Measurements from ENCODE around the gene SERPINB3.
A peak's percentile ranks its signal among the peaks of the same experiment; 100 is the strongest.
"Not testable (repeated sequence)": the region's sequence is repeated elsewhere in the genome, so short reads cannot be mapped to it uniquely, and the experiment has no call there.

Gene SERPINB3

DNA sequence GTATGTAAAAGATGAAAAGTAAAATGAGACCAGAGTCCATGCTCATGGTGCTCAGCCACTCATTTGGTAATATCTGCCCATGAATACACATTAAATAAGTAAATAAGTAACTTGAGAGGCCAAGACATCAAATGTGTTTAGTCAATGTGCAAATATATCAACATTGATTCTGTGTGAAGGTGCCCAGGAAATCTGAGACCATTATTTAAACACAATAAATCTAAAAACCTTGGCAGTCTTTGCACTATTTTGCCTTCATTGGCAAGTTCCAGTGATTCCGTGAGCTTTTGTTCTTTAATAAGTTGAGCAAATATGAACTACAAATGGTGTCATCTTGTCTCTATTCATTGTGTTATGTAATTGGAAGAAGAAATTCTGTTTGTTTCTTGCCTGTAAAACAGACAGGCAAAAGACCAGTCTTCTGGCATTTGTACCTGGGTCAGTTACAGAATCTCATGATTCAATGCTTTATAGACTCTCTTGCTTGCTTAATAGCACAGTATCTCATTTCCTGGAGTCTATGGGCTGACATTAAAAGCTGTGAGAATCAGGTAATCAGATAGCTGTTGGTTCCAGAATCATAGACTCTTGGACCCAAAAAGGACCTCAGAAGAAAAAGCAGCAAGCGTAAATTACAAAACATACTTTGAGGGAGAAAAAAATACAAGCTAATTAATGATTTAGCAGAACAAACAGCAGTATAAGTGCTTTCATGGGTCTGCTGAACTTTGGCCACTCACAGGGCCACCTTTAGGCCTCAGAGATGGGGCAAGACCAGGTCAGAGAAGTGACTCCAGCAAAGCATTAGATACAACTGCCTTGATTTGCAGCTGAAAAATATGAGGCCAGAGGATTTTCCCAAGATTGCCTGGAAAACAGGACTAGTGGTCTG lies 20.0 kb upstream of the SERPINB3 start:
- no peak for TF ChIP-seq POLR2AphosphoS5 (IDR thresholded peaks at IDR 0.05; ENCODE audit: low read depth, low read length)
- TF ChIP-seq POLR2A (IDR thresholded peaks at IDR 0.05; ENCODE audit: low read depth, low read length), result no peak
- no peak for TF ChIP-seq TAF1 (IDR thresholded peaks at IDR 0.05; ENCODE audit: borderline replicate concordance, low read depth, low read length)
- DNase-seq (ENCODE audit: insufficient read length) (no peak), FAIRE-seq (no peak)

DNA sequence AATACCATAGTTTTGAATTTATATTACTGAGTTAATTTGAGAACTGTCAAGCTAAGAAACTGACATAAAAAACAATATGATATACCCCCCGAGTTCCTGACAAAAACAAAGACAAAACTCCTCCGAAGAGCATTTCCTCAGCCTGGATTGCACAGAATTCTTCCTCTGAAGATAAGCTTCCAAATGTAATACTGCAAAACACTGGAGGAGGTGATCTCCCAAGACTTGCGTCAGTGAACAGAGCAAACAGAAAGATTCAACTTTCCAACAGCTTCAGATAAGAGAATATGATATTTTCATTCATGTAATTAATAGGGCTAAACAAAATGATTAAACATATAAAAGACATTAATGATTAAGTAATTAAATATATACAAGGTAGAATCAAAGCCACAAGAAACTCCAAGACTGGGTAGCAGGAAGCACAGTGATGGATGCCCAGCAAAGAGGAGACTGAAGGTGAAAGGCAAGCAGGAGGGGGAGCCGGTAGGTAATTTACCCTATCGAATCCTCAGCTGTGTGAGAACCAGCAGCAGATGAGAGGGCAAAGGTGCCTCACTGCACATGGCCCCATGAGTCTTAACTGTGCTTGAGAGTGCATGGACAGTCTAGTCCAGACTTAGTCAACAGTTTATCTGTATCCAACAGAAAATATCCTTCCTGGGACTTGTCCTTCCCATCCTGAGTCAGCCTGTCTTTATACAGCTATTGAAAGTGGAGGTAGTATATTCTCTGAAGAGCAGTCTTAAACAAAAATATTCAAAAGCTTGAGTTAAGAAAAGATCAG lies 18.3 kb upstream of the SERPINB3 start:
- TF ChIP-seq POLR2AphosphoS5 (IDR thresholded peaks at IDR 0.05; ENCODE audit: low read depth, low read length) (no peak), TAF1 (IDR thresholded peaks at IDR 0.05; ENCODE audit: borderline replicate concordance, low read depth, low read length) (no peak), POLR2A (IDR thresholded peaks at IDR 0.05; ENCODE audit: low read depth, low read length) (no peak)
- no peak for FAIRE-seq
- DNase-seq (ENCODE audit: insufficient read length), result no peak

DNA sequence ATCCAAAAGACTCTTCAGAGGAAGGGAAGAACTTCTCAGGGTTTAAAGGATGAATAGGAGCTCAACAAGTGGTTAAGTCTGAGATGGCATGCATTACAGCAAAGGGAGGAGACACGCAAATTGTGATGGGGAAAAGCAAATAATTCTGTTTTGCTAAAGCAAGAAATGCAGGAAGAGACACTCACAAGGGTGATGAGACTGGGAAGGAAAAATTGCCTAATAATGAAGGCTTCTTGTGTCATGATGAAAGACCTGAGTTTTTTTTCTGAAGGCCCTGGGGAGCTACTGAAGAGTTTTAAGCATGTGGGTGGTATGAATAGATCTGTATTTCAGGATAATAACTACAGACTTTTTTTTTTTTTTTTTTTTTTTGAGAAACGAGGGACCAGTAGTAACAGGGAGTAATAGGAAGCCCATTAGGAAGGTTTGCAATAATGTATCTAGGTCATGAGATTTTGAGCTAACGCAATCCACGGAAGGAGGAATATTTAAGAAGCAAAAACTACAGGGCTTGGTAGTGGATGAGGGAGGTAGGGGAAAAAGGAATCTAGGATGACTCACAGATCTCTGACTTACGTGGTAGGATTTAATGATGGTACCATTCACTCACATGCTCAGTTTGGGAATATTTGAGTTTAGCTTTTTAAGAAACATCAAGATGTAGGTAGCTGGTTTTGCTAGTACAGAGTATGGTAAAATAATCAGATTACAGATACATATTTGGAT lies 16.0 kb upstream of the SERPINB3 start:
- no peak for FAIRE-seq
- no peak for TF ChIP-seq POLR2A (IDR thresholded peaks at IDR 0.05; ENCODE audit: low read depth, low read length)
- TF ChIP-seq TAF1 (IDR thresholded peaks at IDR 0.05; ENCODE audit: borderline replicate concordance, low read depth, low read length), result no peak
- no peak for TF ChIP-seq POLR2AphosphoS5 (IDR thresholded peaks at IDR 0.05; ENCODE audit: low read depth, low read length)

DNA sequence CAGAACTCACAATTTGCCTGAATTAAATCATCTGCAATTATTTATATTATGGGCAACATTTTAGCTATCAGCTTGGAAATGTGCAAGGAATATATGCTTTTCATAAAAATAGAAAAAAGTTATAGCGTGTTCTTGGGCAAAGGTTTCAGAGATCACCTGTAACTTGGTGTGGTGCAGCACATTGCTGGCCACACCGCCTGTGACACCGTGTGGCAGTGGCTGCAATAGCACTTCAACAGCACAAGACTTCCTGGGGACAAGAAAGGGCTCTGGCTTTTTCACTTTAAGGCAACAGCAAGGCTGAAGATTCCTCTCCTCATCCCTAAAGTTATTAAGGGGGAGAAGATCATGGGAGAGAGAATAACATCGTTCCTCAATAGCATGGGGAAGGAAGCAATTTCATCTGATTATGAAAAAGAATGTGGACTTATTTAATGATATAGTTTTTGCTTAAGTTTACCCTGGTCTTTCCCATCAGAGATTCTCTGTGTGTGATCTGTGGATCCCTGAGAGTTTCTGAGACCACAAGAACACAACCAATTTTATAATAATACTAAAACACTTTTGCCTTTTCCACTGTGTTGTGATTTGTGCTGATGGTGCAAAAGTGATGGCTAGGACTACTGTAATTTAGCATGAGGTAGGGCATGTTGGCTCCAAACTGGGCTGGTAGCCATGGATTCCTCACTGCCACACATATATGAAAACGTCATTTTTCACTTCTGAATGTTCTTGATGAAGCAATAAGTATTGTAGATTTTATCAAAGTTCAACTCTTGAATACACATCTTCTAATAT lies 15.0 kb upstream of the SERPINB3 start:
- DNase-seq (ENCODE audit: insufficient read length) (no peak), FAIRE-seq (peak; percentile 36)
- TF ChIP-seq POLR2AphosphoS5 (IDR thresholded peaks at IDR 0.05; ENCODE audit: low read depth, low read length) (no peak), TAF1 (IDR thresholded peaks at IDR 0.05; ENCODE audit: borderline replicate concordance, low read depth, low read length) (no peak), POLR2A (IDR thresholded peaks at IDR 0.05; ENCODE audit: low read depth, low read length) (no peak)

More for the DNA sequence above, 16.0 kb upstream of the SERPINB3 start:
- no peak for DNase-seq (ENCODE audit: insufficient read length)

DNA sequence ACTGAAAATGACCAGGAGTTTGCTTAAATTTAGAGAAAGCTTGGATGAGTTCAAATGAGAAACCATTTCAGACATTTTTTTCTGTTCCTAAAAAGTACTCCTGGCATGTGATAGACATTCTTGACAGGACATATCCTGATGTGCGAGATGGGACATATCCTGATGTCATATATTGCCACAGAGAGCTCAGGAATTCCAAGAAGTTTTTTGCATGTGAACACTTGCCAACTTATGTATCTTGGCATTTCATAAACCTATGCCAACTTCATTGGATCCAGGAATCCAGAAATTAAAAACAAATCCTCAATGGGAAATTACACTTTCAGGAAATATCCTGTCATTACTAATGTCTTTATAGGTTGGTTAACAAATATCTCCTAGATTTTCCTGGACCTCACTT lies 2.9 kb upstream of the SERPINB3 start:
- DNase-seq (ENCODE audit: insufficient read length) (no peak), FAIRE-seq (no peak)
- TF ChIP-seq TAF1 (IDR thresholded peaks at IDR 0.05; ENCODE audit: borderline replicate concordance, low read depth, low read length) (no peak), POLR2AphosphoS5 (IDR thresholded peaks at IDR 0.05; ENCODE audit: low read depth, low read length) (no peak), POLR2A (IDR thresholded peaks at IDR 0.05; ENCODE audit: low read depth, low read length) (no peak)

DNA sequence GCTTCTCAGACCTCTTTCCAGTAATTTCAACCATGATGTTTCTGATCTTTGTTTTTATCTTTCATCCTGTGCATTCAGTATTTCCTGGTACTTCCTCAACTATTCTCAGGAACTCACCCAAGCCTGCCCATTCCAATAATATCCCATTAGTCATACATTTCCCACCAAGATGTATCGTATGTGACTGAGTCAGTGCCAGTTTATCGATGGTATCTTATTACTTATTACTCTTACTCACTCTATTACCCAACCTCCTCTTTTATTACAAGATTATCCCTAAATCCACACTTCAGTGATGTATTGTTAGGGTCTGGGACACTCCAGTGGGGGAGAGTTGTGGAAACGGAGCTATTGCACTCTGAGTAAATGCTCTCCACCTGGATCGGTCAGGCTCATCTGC lies 2.8 kb downstream of the SERPINB3 start:
- not testable (repeated sequence) for DNase-seq (ENCODE audit: insufficient read length); FAIRE-seq

DNA sequence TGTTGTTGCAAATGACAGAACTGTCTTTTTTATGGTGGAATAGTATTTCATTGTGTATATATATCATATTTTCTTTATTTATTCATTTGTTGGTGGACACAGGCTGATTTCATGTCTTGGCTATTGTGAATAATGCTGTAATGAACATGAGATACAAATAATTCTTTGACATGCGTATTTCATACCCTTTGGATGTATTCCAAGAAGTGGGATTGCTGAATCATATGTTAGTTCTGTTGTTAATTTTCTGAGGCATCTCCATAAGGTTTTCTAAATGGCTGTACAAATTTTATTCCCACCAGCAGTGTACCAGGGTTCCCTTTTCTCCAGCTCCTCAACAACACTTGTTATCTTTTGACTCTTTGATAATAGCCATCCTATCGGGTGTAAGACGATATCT lies 11.4 kb downstream of the SERPINB3 start:
- DNase-seq (ENCODE audit: insufficient read length); FAIRE-seq: not testable (repeated sequence)

DNA sequence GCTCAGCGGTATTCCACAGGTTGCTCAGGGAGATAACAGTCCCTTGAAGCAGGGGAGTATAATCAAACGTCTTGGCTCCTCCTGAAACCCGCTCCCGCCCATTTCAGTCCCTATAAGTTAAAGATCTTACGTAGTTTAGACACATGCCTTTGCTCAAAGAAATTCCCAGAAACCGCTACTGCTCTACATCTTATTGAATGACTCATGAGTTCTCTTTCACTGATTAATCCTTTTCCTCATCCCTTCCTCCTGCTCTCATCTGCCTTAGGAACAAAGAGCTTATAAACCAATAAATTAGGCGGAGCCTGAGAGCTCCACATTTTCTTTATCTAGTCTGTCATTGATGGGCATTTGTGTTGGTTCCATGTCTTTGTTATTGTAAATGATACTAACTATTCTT lies 13.5 kb downstream of the SERPINB3 start:
- DNase-seq (ENCODE audit: insufficient read length), result no peak
- TF ChIP-seq POLR2A (IDR thresholded peaks at IDR 0.05; ENCODE audit: low read depth, low read length) (no peak), POLR2AphosphoS5 (IDR thresholded peaks at IDR 0.05; ENCODE audit: low read depth, low read length) (no peak), TAF1 (IDR thresholded peaks at IDR 0.05; ENCODE audit: borderline replicate concordance, low read depth, low read length) (no peak)
- no peak for FAIRE-seq

DNA sequence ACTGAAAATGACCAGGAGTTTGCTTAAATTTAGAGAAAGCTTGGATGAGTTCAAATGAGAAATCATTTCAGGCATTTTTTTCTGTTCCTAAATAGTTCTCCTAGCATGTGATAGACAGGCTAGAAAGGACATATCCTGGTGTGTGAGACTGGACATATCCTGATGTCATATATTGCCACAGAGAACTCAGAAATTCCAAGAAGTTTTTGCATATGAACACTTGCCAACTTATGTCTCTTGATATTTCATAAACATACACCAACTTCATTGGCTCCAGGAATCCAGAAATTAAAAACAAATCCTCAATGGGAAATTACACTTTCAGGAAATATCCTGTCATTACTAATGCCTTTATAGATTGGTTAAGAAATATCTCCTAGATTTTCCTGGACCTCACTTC lies 14.8 kb downstream of the SERPINB3 start:
- FAIRE-seq (no peak), DNase-seq (ENCODE audit: insufficient read length) (no peak)
- no peak for TF ChIP-seq TAF1 (IDR thresholded peaks at IDR 0.05; ENCODE audit: borderline replicate concordance, low read depth, low read length)
- TF ChIP-seq POLR2AphosphoS5 (IDR thresholded peaks at IDR 0.05; ENCODE audit: low read depth, low read length), result no peak
- TF ChIP-seq POLR2A (IDR thresholded peaks at IDR 0.05; ENCODE audit: low read depth, low read length), result no peak

DNA sequence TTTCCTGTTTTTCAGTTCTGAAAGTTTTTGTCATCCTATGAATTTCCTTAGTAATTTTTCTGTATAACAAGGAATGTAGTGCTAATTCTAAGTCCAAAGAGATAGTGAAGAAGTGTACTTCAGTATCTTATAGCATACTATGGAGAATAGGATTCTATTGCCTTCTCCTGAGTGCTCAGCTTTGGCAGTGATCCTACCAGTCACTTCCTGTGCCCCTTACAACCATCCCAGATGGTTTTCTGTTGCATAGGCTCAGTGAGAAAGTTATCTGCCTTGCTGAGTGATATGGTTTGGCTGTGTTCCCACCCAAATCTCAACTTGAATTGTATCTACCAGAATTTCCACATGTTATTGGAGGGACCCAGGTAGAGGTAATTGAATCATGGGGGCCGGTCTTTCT lies 17.0 kb downstream of the SERPINB3 start:
- FAIRE-seq; DNase-seq (ENCODE audit: insufficient read length): not testable (repeated sequence)

DNA sequence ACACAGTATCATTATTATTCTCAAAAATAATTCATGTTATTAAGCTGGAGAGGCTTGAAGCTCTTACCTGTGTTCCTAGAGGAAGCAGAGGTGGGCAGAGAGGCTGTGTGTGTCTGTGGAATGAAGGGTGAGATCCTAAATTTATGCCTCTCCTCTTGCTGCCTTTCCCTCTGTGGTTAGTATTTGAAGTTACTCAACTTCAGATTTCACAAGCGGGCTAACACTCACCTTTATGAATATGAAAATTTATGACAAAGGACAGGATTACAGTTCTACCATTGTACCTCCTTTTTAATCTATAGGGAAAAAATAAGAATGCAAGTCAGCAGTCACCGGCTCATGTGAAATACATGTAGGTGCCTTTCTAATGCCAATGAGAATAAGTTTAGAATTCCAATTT lies 17.6 kb downstream of the SERPINB3 start, which contains the start of gene SERPINB4:
Gene SERPINB4, minus strand, starts transcription at position 115 of the 400 bp plus-strand sequence. CDS start 679 bp downstream, outside the sequence.
- not testable (repeated sequence) for DNase-seq (ENCODE audit: insufficient read length); FAIRE-seq

DNA sequence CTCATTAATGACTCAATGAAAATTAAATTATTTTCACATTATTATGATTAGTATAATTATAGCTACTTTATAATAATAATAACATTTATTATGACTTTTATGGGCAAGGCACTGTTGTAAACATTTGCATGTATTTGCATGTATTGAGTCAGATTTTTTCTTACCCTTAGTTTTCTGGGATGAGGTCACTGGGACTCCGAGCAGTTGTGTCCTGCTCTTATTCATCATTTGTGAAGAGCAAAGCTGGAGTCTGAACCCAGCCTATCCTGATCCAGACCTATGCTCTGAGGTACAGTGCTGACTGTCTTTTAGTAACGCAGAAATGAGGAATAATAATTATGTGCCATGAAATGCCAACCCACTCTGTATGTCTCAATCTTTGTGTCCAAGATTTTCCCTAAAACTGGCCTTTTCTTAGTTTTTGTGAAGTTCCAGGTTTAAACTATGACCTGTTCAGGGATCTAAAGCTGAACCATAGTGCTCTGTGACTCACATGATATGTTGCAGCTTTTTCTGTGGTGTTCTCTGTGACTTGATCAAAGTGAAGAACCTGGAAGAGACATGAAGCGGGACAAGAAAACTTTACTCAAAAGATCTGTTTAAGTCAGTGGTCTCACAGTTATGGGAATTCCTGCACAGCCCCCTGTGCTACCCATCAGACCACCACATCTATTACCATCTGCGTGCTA lies 18.9 kb downstream of the SERPINB3 start:
- not testable (repeated sequence) for DNase-seq (ENCODE audit: insufficient read length); FAIRE-seq

DNA sequence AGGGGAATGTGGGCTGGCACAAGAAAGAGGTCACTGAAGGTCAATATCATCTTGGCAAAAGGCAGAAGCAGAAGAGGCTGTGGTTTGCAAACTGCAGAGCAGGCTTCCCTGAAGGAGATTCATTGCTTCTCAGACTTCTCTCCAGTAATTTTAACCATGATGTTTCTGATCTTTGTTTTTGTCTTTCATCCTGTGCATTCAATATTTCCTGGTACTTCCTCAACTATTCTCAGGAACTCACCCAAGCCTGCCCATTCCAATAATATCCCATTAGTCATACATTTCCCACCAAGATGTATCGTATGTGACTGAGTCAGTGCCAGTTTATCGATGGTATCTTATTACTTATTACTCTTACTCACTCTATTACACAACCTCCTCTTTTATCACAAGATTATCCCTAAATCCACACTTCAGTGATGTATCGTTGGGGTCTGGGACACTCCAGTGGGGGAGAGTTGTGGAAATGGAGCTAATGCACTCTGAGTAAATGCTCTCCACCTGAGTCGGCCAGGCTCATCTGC lies 20.5 kb downstream of the SERPINB3 start:
- DNase-seq (ENCODE audit: insufficient read length); FAIRE-seq: not testable (repeated sequence)

Data from GM12892 (cell line).